Spinal cord (tissue), 10 donors: ENCODE measurements around the gene XYLT1. TPM values are rescaled to one million over a fixed set of nuclear protein-coding genes. Genes with fewer than 3 reads are reported as not detected.

Source experiments
- DNase-seq, 6 donors: peaks; one replicate each; pipeline versions ENCODE4 v3.0.0 to v3.0.0-alpha.2; 2013 to 2015; ENCODE audit warnings: low spot score in 6 of 6, low read depth in 4 of 6
- H3K27ac ChIP-seq: one replicate; pipeline ENCODE4 v1.5.1; 2013; ENCODE audit warnings: low read depth, low read length, control low read depth
- H3K27me3 ChIP-seq: one replicate; pipeline ENCODE4 v1.6.1; 2013; ENCODE audit warnings: low read length; ENCODE audit not compliant: control insufficient read depth, insufficient read depth
- H3K36me3 ChIP-seq: one replicate; pipeline ENCODE4 v1.6.1; 2013; ENCODE audit warnings: low read length; ENCODE audit not compliant: control insufficient read depth, insufficient read depth
- H3K4me1 ChIP-seq: one replicate; pipeline ENCODE4 v1.6.1; 2013; ENCODE audit warnings: low read length; ENCODE audit not compliant: control insufficient read depth, insufficient read depth
- H3K4me3 ChIP-seq: one replicate; pipeline ENCODE4 v1.5.1; 2013; ENCODE audit warnings: low read depth, low read length, control low read depth
- H3K9me3 ChIP-seq: one replicate; pipeline ENCODE4 v1.6.1; 2013; ENCODE audit warnings: low read length; ENCODE audit not compliant: control insufficient read depth, insufficient read depth
- WGBS: methylation state at CpG from one replicate; pipeline ENCODE4 v1.1.5; 2013; ENCODE audit warnings: missing lambda C conversion rate; ENCODE audit not compliant: insufficient coverage; 5-methylcytosine and 5-hydroxymethylcytosine counted together
- polyA plus RNA-seq, 2 donors: library from polyadenylated mRNA; unstranded; fragments of 120-200 nt; gene quantifications; one replicate each; pipeline ENCODE4 v1.2.1, GENCODE V29; 2013; ENCODE audit not compliant: insufficient read length in 2 of 2
- total RNA-seq, 2 donors: library from RNA; depleted of rRNA in 1 of 2; stranded (reverse); fragments of 120-200 nt in 1 of 2; fragments of >200 nt in 1 of 2; gene quantifications; one replicate each; pipeline versions ENCODE4 v1.2.3 to v1.2.4, GENCODE V29; 2013 to 2014
- donor health status: healthy.

XYLT1 gene
- total and polyA plus RNA-seq, 4 donors: 13.0 to 17.0 (median 15.2) TPM

GRCh38 chr16:17177959-17178905 lies 292.5 kb downstream of the XYLT1 start:
- Histone ChIP-seq H3K36me3 (peaks cover 2% of the 10 kb centered on the region), H3K9me3 (no peaks in the 10 kb centered on the region), H3K27ac (no peak overlapping the region), H3K27me3 (no peaks in the 10 kb centered on the region), H3K4me1 (no peaks in the 10 kb centered on the region), H3K4me3 (no peak overlapping the region)
- WGBS: 78% methylated on average over 12 of the region's 14 CpGs
- no peak for DNase-seq

GRCh38 chr16:17177242-17177958 lies 293.4 kb downstream of the XYLT1 start:
- Histone ChIP-seq H3K27ac (no peak overlapping the region), H3K36me3 (peaks cover 2% of the 10 kb centered on the region), H3K27me3 (no peaks in the 10 kb centered on the region), H3K4me1 (no peaks in the 10 kb centered on the region), H3K9me3 (no peaks in the 10 kb centered on the region), H3K4me3 (no peak overlapping the region)
- WGBS: 86% methylated on average over 5 of the region's 6 CpGs
- no peak for DNase-seq

GRCh38 chr16:17176199-17176598 lies 294.6 kb downstream of the XYLT1 start:
- WGBS: 96% methylated on average over 5 of the region's 6 CpGs
- H3K4me3 ChIP-seq: no peak overlapping the region
- H3K27me3 ChIP-seq: no peaks in the 10 kb centered on the region
- H3K4me1 ChIP-seq: no peaks in the 10 kb centered on the region
- H3K9me3 ChIP-seq: no peaks in the 10 kb centered on the region
- peaks cover 2% of the 10 kb centered on the region for H3K36me3 ChIP-seq
- DNase-seq: no peak
- no peak overlapping the region for H3K27ac ChIP-seq

- peak in 1 of 6 donors; percentile 22 for DNase-seq
- Histone ChIP-seq H3K4me3 (no peak overlapping the region), H3K4me1 (no peaks in the 10 kb centered on the region), H3K36me3 (peaks cover 2% of the 10 kb centered on the region), H3K9me3 (no peaks in the 10 kb centered on the region), H3K27ac (no peak overlapping the region), H3K27me3 (no peaks in the 10 kb centered on the region)
- WGBS: 66% methylated on average over 6 of the region's 6 CpGs
Observed at GRCh38 chr16:17173281-17173680, 297.5 kb downstream of the XYLT1 start.

- 83% methylated on average over 2 of the region's 8 CpGs for WGBS
- Histone ChIP-seq H3K36me3 (peaks cover 2% of the 10 kb centered on the region), H3K27me3 (no peaks in the 10 kb centered on the region), H3K4me3 (no peak overlapping the region), H3K27ac (no peak overlapping the region), H3K9me3 (no peaks in the 10 kb centered on the region), H3K4me1 (no peaks in the 10 kb centered on the region)
- DNase-seq: no peak
Observed at GRCh38 chr16:17171250-17172143, 299.3 kb downstream of the XYLT1 start.

GRCh38 chr16:17170435-17170834 lies 300.3 kb downstream of the XYLT1 start:
- DNase-seq: no peak
- Histone ChIP-seq H3K27ac (no peak overlapping the region), H3K4me3 (no peak overlapping the region), H3K36me3 (peaks cover 1% of the 10 kb centered on the region), H3K27me3 (no peaks in the 10 kb centered on the region), H3K9me3 (no peaks in the 10 kb centered on the region), H3K4me1 (no peaks in the 10 kb centered on the region)
- WGBS: 33% methylated on average over 1 of the region's 3 CpGs

GRCh38 chr16:17168181-17168580 lies 302.6 kb downstream of the XYLT1 start:
- H3K4me1 ChIP-seq: no peaks in the 10 kb centered on the region
- no peaks in the 10 kb centered on the region for H3K27me3 ChIP-seq
- DNase-seq: no peak
- 100% methylated on average over 2 of the region's 5 CpGs for WGBS
- H3K9me3 ChIP-seq: no peaks in the 10 kb centered on the region
- peaks cover 4% of the 10 kb centered on the region for H3K36me3 ChIP-seq
- H3K4me3 ChIP-seq: no peak overlapping the region
- no peak overlapping the region for H3K27ac ChIP-seq

GRCh38 chr16:17166095-17166494 lies 304.7 kb downstream of the XYLT1 start:
- Histone ChIP-seq H3K27ac (no peak overlapping the region), H3K4me1 (peaks cover 10% of the 10 kb centered on the region), H3K27me3 (no peaks in the 10 kb centered on the region), H3K36me3 (peaks cover 4% of the 10 kb centered on the region), H3K9me3 (no peaks in the 10 kb centered on the region), H3K4me3 (no peak overlapping the region)
- 61% methylated on average over 4 of the region's 4 CpGs for WGBS
- DNase-seq: no peak

GRCh38 chr16:17162560-17162959 lies 308.2 kb downstream of the XYLT1 start:
- no peaks in the 10 kb centered on the region for H3K27me3 ChIP-seq
- DNase-seq: no peak
- WGBS: no CpG with 5 or more reads among the region's 3 CpGs
- no peak overlapping the region for H3K4me3 ChIP-seq
- H3K36me3 ChIP-seq: peaks cover 4% of the 10 kb centered on the region
- no peak overlapping the region for H3K27ac ChIP-seq
- H3K9me3 ChIP-seq: no peaks in the 10 kb centered on the region
- peaks cover 23% of the 10 kb centered on the region for H3K4me1 ChIP-seq
